ENCODE measurements around the gene SMARCC2. TPM values are rescaled to one million over a fixed set of nuclear protein-coding genes. Genes with fewer than 3 reads are reported as not detected.

SMARCC2 gene
- total RNA-seq, 1 experiment from 2014 or later: 129 TPM

GRCh38 chr12:56169229-56169759 is 20.0 kb downstream of the SMARCC2 start:
- CTCF ChIA-PET: no interaction called here
- intact Hi-C loops (cut with micrococcal nuclease; ENCODE audit: unreplicated experiment): no loop called here
- Histone ChIP-seq H3K27ac (ENCODE audit: low read length) (no peak overlapping the region), H3K27me3 (ENCODE audit: control insufficient read depth, insufficient read depth, low read length) (no peaks in the 10 kb centered on the region), H3K9me3 (ENCODE audit: control insufficient read depth, insufficient read depth, low read depth, low read length) (no peaks in the 10 kb centered on the region), H3K36me3 (ENCODE audit: control insufficient read depth, insufficient read depth, low read length) (peaks cover 8% of the 10 kb centered on the region), H3K4me1 (ENCODE audit: control insufficient read depth, insufficient read depth, low read length) (no peaks in the 10 kb centered on the region), H3K4me3 (ENCODE audit: low read depth in 2 of 2, low read length in 2 of 2) (no peak overlapping the region)
- POLR2A ChIA-PET: no interaction called here
- TF ChIP-seq SIN3A (IDR thresholded peaks at IDR 0.05; ENCODE audit: borderline replicate concordance, insufficient read depth, low read depth, low read length) (no peak), REST (IDR thresholded peaks at IDR 0.05; ENCODE audit: insufficient read depth in 1 of 2, low read depth in 2 of 2, low read length in 1 of 2) (no peak), CTCF (IDR thresholded peaks at IDR 0.05) (no peak), TCF7L2 (IDR thresholded peaks at IDR 0.05; ENCODE audit: low read depth, low read length) (no peak), POLR2AphosphoS5 (IDR thresholded peaks at IDR 0.05; ENCODE audit: low read depth, low read length) (no peak)
- in situ Hi-C loops (cut with HindIII; ENCODE audit: low pct_unique_long_range_greater_than_20kb, low sequenced_read_pairs): no loop called here
- no peak for ATAC-seq
- no peak for DNase-seq (ENCODE audit: low read depth, low spot score)
- BruUV-seq (replicated peaks): no TSS peak

- Histone ChIP-seq H3K27ac (ENCODE audit: low read length) (no peak overlapping the region), H3K9me3 (ENCODE audit: control insufficient read depth, insufficient read depth, low read depth, low read length) (no peaks in the 10 kb centered on the region), H3K4me1 (ENCODE audit: control insufficient read depth, insufficient read depth, low read length) (peaks cover 5% of the 10 kb centered on the region; the same call in 1 of the 2 replicates), H3K4me3 (ENCODE audit: low read depth in 2 of 2, low read length in 2 of 2) (no peak overlapping the region), H3K36me3 (ENCODE audit: control insufficient read depth, insufficient read depth, low read length) (peaks cover 2% of the 10 kb centered on the region; the same call in 1 of the 2 replicates), H3K27me3 (ENCODE audit: control insufficient read depth, insufficient read depth, low read length) (no peaks in the 10 kb centered on the region)
- no peak for TF ChIP-seq POLR2AphosphoS5 (IDR thresholded peaks at IDR 0.05; ENCODE audit: low read depth, low read length)
- no peak for TF ChIP-seq CTCF (IDR thresholded peaks at IDR 0.05)
- no peak for TF ChIP-seq REST (IDR thresholded peaks at IDR 0.05; ENCODE audit: insufficient read depth in 1 of 2, low read depth in 2 of 2, low read length in 1 of 2)
- TF ChIP-seq SIN3A (IDR thresholded peaks at IDR 0.05; ENCODE audit: borderline replicate concordance, insufficient read depth, low read depth, low read length): no peak
- TF ChIP-seq TCF7L2 (IDR thresholded peaks at IDR 0.05; ENCODE audit: low read depth, low read length): no peak
- ChIA-PET CTCF (no interaction called here), POLR2A (no interaction called here)
- in situ Hi-C loops (cut with HindIII; ENCODE audit: low pct_unique_long_range_greater_than_20kb, low sequenced_read_pairs) (no loop called here), intact Hi-C loops (cut with micrococcal nuclease; ENCODE audit: unreplicated experiment) (no loop called here)
- BruUV-seq (replicated peaks): no TSS peak
- DNase-seq (ENCODE audit: low read depth, low spot score) (no peak), ATAC-seq (no peak)
Observed at GRCh38 chr12:56165369-56165768, 23.9 kb downstream of the SMARCC2 start.

Data from Panc1 (cell line).